AG08395 (cell line): Measurements from ENCODE around the gene DHRS13.
"Not testable (repeated sequence)": the region's sequence is repeated elsewhere in the genome, so short reads cannot be mapped to it uniquely, and the experiment has no call there.

Experiments
- DNase-seq: peaks from one replicate; pipeline ENCODE4 v3.0.0; 2012; ENCODE audit warnings: mixed read lengths, low spot score

Gene DHRS13

DNA sequence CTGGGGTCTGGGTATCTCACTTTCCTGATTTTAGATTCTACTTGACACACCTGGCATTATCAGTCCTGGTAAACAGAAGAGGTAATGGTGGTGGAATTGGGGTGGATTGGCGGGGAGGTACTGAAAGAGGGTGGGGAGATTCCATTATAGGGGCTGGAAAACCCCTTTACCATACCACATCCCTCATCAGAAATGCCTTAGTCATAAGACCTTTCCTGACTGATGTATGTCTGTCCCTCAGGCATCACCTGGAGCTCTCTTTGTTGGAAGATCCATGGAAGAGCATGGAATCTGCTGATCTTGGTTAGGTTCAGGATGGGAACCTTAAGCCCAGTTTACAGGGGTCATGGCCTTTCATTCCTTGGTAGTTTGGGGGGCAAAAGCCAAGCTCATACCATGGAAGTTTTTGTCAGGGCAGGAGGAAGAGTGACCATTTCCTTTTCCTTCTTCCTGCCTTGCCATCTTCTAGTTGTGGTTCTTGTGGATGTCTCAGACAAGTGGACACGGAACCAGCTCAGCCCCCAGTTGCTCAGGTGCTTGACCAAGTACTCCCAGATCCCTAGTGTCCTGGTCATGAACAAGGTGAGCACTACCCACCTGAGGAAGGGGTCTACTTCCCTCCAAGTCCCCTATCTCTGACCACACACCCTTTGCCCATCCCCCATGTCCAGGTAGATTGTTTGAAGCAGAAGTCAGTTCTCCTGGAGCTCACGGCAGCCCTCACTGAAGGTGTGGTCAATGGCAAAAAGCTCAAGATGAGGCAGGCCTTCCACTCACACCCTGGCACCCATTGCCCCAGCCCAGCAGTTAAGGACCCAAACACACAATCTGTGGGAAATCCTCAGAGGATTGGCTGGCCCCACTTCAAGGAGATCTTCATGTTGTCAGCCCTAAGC, 44.7 kb downstream of the DHRS13 start:
- no peak for DNase-seq

GRCh38 chr17:28856028-28856574, 46.8 kb downstream of the DHRS13 start:
- DNase-seq = no peak

- DNase-seq = no peak
Observed at GRCh38 chr17:28855336-28855679, 47.6 kb downstream of the DHRS13 start.

DNA sequence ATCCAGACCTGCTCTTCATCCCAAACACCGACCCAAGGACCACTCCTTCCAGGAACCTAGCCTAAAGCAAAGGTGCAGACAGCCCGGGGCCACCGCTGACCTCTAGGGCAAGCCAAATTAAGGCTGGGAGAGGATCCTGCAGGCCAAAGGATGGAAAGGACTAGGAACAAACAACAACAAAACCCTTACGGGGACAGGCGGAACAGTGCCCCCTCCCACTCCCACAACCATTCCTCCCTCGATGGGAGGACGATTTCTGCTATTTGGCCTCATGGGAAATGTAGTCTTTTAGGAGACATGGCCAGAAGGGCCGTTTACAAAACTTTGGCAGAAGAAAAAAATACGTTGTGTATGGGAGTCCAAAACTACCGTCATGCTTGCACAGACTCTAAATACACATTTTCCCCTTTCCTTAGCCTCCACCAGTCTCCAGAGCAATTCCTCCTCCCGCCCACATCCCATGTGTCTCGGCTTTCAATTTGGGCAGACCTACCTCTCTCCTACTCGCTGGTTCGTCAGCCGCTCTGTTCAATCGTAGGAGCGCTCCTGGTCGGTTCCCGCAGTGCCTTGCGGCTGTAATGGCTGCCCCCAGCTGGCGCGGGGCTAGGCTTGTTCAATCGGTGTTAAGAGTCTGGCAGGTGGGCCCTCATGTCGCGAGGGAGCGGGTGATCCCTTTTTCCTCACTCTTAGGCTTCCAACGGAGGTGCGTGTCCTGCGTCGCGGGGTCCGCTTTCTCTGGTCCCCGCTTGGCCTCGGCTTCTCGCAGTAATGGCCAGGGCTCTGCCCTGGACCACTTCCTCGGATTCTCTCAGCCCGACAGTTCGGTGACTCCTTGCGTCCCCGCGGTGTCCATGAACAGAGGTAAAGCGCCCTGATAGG, 48.2 kb downstream of the DHRS13 start, which contains the start of gene ERAL1:
Gene ERAL1, plus strand, starts transcription at position 560 of the 879 bp plus-strand sequence. Its CDS starts 19 bp downstream, at position 579.
- DNase-seq = peak; percentile 96

DNA sequence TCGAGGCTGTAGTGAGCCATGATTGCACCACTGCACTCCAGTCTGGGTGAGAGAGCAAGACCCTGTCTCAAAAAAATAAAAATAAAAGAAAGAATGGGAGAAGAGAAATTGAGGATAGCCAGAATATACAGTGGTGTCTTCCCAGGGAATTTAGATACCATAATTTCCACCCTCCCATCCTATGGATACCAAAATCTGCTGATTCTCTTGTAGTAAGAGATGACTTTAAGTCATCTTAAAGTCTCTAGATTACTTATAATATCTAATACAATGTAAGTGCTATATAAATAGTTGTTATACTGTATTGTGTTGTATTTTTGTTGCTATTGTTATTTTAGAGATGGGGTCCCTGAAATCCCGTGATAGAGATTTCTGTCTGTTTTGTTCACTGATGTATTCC, 49.6 kb downstream of the DHRS13 start:
- DNase-seq = no peak

GRCh38 chr17:28849281-28849680, 53.6 kb downstream of the DHRS13 start:
- DNase-seq = no peak

- DNase-seq = not testable (repeated sequence)
Observed at GRCh38 chr17:28848667-28849066, 54.2 kb downstream of the DHRS13 start.
